Stimulated activated CD4-positive, alpha-beta T cell treated with anti-CD3 and anti-CD28 coated beads, Interleukin-4, amount 100 ng/mL, for 48 hours (primary cell): ENCODE measurements around the gene TNFRSF8.

ENCODE experiments used
- DNase-seq, 2 donors: peaks; one replicate each; pipeline ENCODE4 v3.0.0-alpha.2; 2020; ENCODE audit warnings: low read depth in 2 of 2

TNFRSF8 gene

GRCh38 chr1:12188657-12189327, 125.7 kb downstream of the TNFRSF8 start:
- no peak for DNase-seq

GRCh38 chr1:12189328-12189682, 126.2 kb downstream of the TNFRSF8 start:
- DNase-seq = no peak

GRCh38 chr1:12191242-12192032, 128.3 kb downstream of the TNFRSF8 start:
- no peak for DNase-seq
